ENCODE data around the gene PEAR1.
A peak's percentile ranks its signal among the peaks of the same experiment; 100 is the strongest.

Gene PEAR1

GRCh38 chr1:156937883-156938282, 44.4 kb downstream of the PEAR1 start:
- TF ChIP-seq CTCF (IDR thresholded peaks at IDR 0.05), result no peak
- Mint-ChIP-seq H3K27me3 (ENCODE audit: low read depth, poor library complexity) (no peaks in the 10 kb centered on the region), H3K4me1 (peaks cover 43% of the 10 kb centered on the region), H3K36me3 (ENCODE audit: low read depth) (peaks cover 65% of the 10 kb centered on the region), H3K9me3 (no peaks in the 10 kb centered on the region), H3K4me3 (no peak overlapping the region), H3K27ac (peak overlapping the region; percentile 64)
- DNase-seq, result no peak

GRCh38 chr1:156938813-156939212, 45.3 kb downstream of the PEAR1 start:
- Mint-ChIP-seq H3K9me3 (no peaks in the 10 kb centered on the region), H3K4me1 (peaks cover 43% of the 10 kb centered on the region), H3K27ac (peak overlapping the region; percentile 91), H3K36me3 (ENCODE audit: low read depth) (peaks cover 72% of the 10 kb centered on the region), H3K27me3 (ENCODE audit: low read depth, poor library complexity) (no peaks in the 10 kb centered on the region), H3K4me3 (no peak overlapping the region)
- no peak for TF ChIP-seq CTCF (IDR thresholded peaks at IDR 0.05)
- no peak for DNase-seq

- TF ChIP-seq CTCF (IDR thresholded peaks at IDR 0.05), result no peak
- no peak for DNase-seq
- peaks cover 72% of the 10 kb centered on the region for H3K36me3 Mint-ChIP-seq (ENCODE audit: low read depth)
- no peak overlapping the region for H3K27ac Mint-ChIP-seq
- H3K9me3 Mint-ChIP-seq, result no peaks in the 10 kb centered on the region
- H3K4me1 Mint-ChIP-seq, result peaks cover 43% of the 10 kb centered on the region
- no peak overlapping the region for H3K4me3 Mint-ChIP-seq
- H3K27me3 Mint-ChIP-seq (ENCODE audit: low read depth, poor library complexity), result no peaks in the 10 kb centered on the region
Observed at GRCh38 chr1:156939786-156940334, 46.3 kb downstream of the PEAR1 start.

- Mint-ChIP-seq H3K9me3 (no peaks in the 10 kb centered on the region), H3K4me3 (no peak overlapping the region), H3K27ac (no peak overlapping the region), H3K4me1 (peaks cover 27% of the 10 kb centered on the region), H3K27me3 (ENCODE audit: low read depth, poor library complexity) (no peaks in the 10 kb centered on the region), H3K36me3 (ENCODE audit: low read depth) (peaks cover 82% of the 10 kb centered on the region)
- no peak for DNase-seq
- no peak for TF ChIP-seq CTCF (IDR thresholded peaks at IDR 0.05)
Observed at GRCh38 chr1:156941675-156942074, 48.2 kb downstream of the PEAR1 start.

- Mint-ChIP-seq H3K27ac (no peak overlapping the region), H3K4me3 (no peak overlapping the region), H3K36me3 (ENCODE audit: low read depth) (peaks cover 82% of the 10 kb centered on the region), H3K9me3 (no peaks in the 10 kb centered on the region), H3K4me1 (peaks cover 22% of the 10 kb centered on the region), H3K27me3 (ENCODE audit: low read depth, poor library complexity) (no peaks in the 10 kb centered on the region)
- TF ChIP-seq CTCF (IDR thresholded peaks at IDR 0.05), result no peak
- DNase-seq, result no peak
Observed at GRCh38 chr1:156942176-156942575, 48.7 kb downstream of the PEAR1 start.

- no peak overlapping the region for H3K27ac Mint-ChIP-seq
- H3K9me3 Mint-ChIP-seq, result no peaks in the 10 kb centered on the region
- DNase-seq, result no peak
- no peak for TF ChIP-seq CTCF (IDR thresholded peaks at IDR 0.05)
- peaks cover 84% of the 10 kb centered on the region for H3K36me3 Mint-ChIP-seq (ENCODE audit: low read depth)
- H3K27me3 Mint-ChIP-seq (ENCODE audit: low read depth, poor library complexity), result no peaks in the 10 kb centered on the region
- no peak overlapping the region for H3K4me3 Mint-ChIP-seq
- H3K4me1 Mint-ChIP-seq, result peaks cover 18% of the 10 kb centered on the region
Observed at GRCh38 chr1:156942576-156942975, 49.1 kb downstream of the PEAR1 start.
